GOT3 (cell line): ENCODE measurements around the gene PCDHB1.
"Not testable (repeated sequence)": the region's sequence is repeated elsewhere in the genome, so short reads cannot be mapped to it uniquely, and the experiment has no call there.

Experiments used
- DNase-seq: peaks from one replicate; lab custom pipeline; 2025; ENCODE audit warnings: mixed read lengths; lab: John Stamatoyannopoulos, UW

The PCDHB1 gene

GRCh38 chr5:141084487-141084989 lies 33.4 kb downstream of the PCDHB1 start:
- DNase-seq, result no peak

- peak; percentile 49 for DNase-seq
Observed at GRCh38 chr5:141094481-141095262, 43.5 kb downstream of the PCDHB1 start, which contains the start of gene PCDHB2. PCDHB2 (plus strand) TSS chr5:141094615; CDS start chr5:141094791, 176 bp downstream.

- DNase-seq, result no peak
Observed at GRCh38 chr5:141095263-141095641, 44.1 kb downstream of the PCDHB1 start.

GRCh38 chr5:141096181-141096580 lies 45.0 kb downstream of the PCDHB1 start:
- DNase-seq, result not testable (repeated sequence)

GRCh38 chr5:141096586-141096985 lies 45.4 kb downstream of the PCDHB1 start:
- not testable (repeated sequence) for DNase-seq

- peak; percentile 67 for DNase-seq
Observed at GRCh38 chr5:141100243-141100805, 49.1 kb downstream of the PCDHB1 start, which contains the start of gene PCDHB3. PCDHB3 (plus strand) TSS chr5:141100473; CDS start chr5:141100650, 177 bp downstream.

- DNase-seq, result no peak
Observed at GRCh38 chr5:141101059-141101458, 49.9 kb downstream of the PCDHB1 start.

- DNase-seq, result not testable (repeated sequence)
Observed at GRCh38 chr5:141102070-141102469, 50.9 kb downstream of the PCDHB1 start.

GRCh38 chr5:141102471-141102870 lies 51.3 kb downstream of the PCDHB1 start:
- not testable (repeated sequence) for DNase-seq

GRCh38 chr5:141105350-141105749 lies 54.2 kb downstream of the PCDHB1 start:
- no peak for DNase-seq
